Stimulated activated naive CD8-positive, alpha-beta T cell treated with anti-CD3 and anti-CD28 coated beads, Interleukin-15, Interleukin-2, amounts not matched to agents 100 ng/mL and 50 ng/mL, for 24 hours (primary cell): ENCODE results near the gene PLEKHO2.
A peak's percentile ranks its signal among the peaks of the same experiment; 100 is the strongest.

ENCODE experiments used
- H3K27ac Mint-ChIP-seq: one replicate; pipeline ENCODE4 v1.8.0; 2021; ENCODE audit warnings: mild to moderate bottlenecking, mixed read lengths
- H3K27me3 Mint-ChIP-seq: one replicate; pipeline ENCODE4 v1.8.0; 2021; ENCODE audit warnings: mixed read lengths
- H3K36me3 Mint-ChIP-seq: one replicate; pipeline ENCODE4 v1.8.0; 2021; ENCODE audit warnings: low read depth, mixed read lengths
- H3K4me1 Mint-ChIP-seq: one replicate; pipeline ENCODE4 v1.8.0; 2021; ENCODE audit warnings: low read depth, mixed read lengths
- H3K4me3 Mint-ChIP-seq: one replicate; pipeline ENCODE4 v1.8.0; 2021; ENCODE audit warnings: mild to moderate bottlenecking, mixed read lengths
- H3K9me3 Mint-ChIP-seq: one replicate; pipeline ENCODE4 v1.8.0; 2021; ENCODE audit warnings: mixed read lengths

PLEKHO2 gene

GRCh38 chr15:64843991-64844390 is 2.3 kb downstream of the PLEKHO2 start:
- Mint-ChIP-seq H3K27ac (peak overlapping the region; percentile 77), H3K27me3 (no peaks in the 10 kb centered on the region), H3K4me3 (peak overlapping the region; percentile 92), H3K4me1 (peaks cover 69% of the 10 kb centered on the region), H3K9me3 (no peaks in the 10 kb centered on the region), H3K36me3 (peaks cover 8% of the 10 kb centered on the region)

GRCh38 chr15:64844576-64845145 is 2.9 kb downstream of the PLEKHO2 start:
- H3K27me3 Mint-ChIP-seq = no peaks in the 10 kb centered on the region
- H3K27ac Mint-ChIP-seq = peak overlapping the region; percentile 77
- H3K9me3 Mint-ChIP-seq = no peaks in the 10 kb centered on the region
- peaks cover 69% of the 10 kb centered on the region for H3K4me1 Mint-ChIP-seq
- H3K4me3 Mint-ChIP-seq = peak overlapping the region; percentile 92
- peaks cover 8% of the 10 kb centered on the region for H3K36me3 Mint-ChIP-seq

- peak overlapping the region; percentile 92 for H3K4me3 Mint-ChIP-seq
- H3K27me3 Mint-ChIP-seq = no peaks in the 10 kb centered on the region
- no peaks in the 10 kb centered on the region for H3K9me3 Mint-ChIP-seq
- no peak overlapping the region for H3K27ac Mint-ChIP-seq
- peaks cover 69% of the 10 kb centered on the region for H3K4me1 Mint-ChIP-seq
- H3K36me3 Mint-ChIP-seq = peaks cover 9% of the 10 kb centered on the region
Measured at GRCh38 chr15:64845183-64845611, 3.5 kb downstream of the PLEKHO2 start.

GRCh38 chr15:64845831-64846595 is 4.3 kb downstream of the PLEKHO2 start:
- peaks cover 62% of the 10 kb centered on the region for H3K4me1 Mint-ChIP-seq
- no peaks in the 10 kb centered on the region for H3K9me3 Mint-ChIP-seq
- no peaks in the 10 kb centered on the region for H3K27me3 Mint-ChIP-seq
- H3K36me3 Mint-ChIP-seq = peaks cover 15% of the 10 kb centered on the region
- H3K4me3 Mint-ChIP-seq = peak overlapping the region; percentile 32
- H3K27ac Mint-ChIP-seq = peak overlapping the region; percentile 21

- Mint-ChIP-seq H3K4me1 (peaks cover 62% of the 10 kb centered on the region), H3K27me3 (no peaks in the 10 kb centered on the region), H3K9me3 (no peaks in the 10 kb centered on the region), H3K27ac (no peak overlapping the region), H3K4me3 (no peak overlapping the region), H3K36me3 (peaks cover 17% of the 10 kb centered on the region)
Measured at GRCh38 chr15:64847016-64847415, 5.3 kb downstream of the PLEKHO2 start.

GRCh38 chr15:64847448-64847847 is 5.7 kb downstream of the PLEKHO2 start:
- Mint-ChIP-seq H3K9me3 (no peaks in the 10 kb centered on the region), H3K4me3 (no peak overlapping the region), H3K27me3 (no peaks in the 10 kb centered on the region), H3K27ac (no peak overlapping the region), H3K4me1 (peaks cover 59% of the 10 kb centered on the region), H3K36me3 (peaks cover 20% of the 10 kb centered on the region)

GRCh38 chr15:64847876-64848716 is 6.4 kb downstream of the PLEKHO2 start:
- no peak overlapping the region for H3K4me3 Mint-ChIP-seq
- H3K9me3 Mint-ChIP-seq = no peaks in the 10 kb centered on the region
- no peaks in the 10 kb centered on the region for H3K27me3 Mint-ChIP-seq
- H3K27ac Mint-ChIP-seq = peak overlapping the region; percentile 5
- H3K36me3 Mint-ChIP-seq = peaks cover 20% of the 10 kb centered on the region
- peaks cover 52% of the 10 kb centered on the region for H3K4me1 Mint-ChIP-seq

- no peak overlapping the region for H3K4me3 Mint-ChIP-seq
- peaks cover 35% of the 10 kb centered on the region for H3K4me1 Mint-ChIP-seq
- peaks cover 22% of the 10 kb centered on the region for H3K36me3 Mint-ChIP-seq
- no peaks in the 10 kb centered on the region for H3K27me3 Mint-ChIP-seq
- H3K9me3 Mint-ChIP-seq = no peaks in the 10 kb centered on the region
- no peak overlapping the region for H3K27ac Mint-ChIP-seq
Measured at GRCh38 chr15:64850778-64851502, 9.2 kb downstream of the PLEKHO2 start.

- Mint-ChIP-seq H3K27ac (no peak overlapping the region), H3K36me3 (peaks cover 26% of the 10 kb centered on the region), H3K27me3 (no peaks in the 10 kb centered on the region), H3K4me1 (peaks cover 35% of the 10 kb centered on the region), H3K9me3 (no peaks in the 10 kb centered on the region), H3K4me3 (no peak overlapping the region)
Measured at GRCh38 chr15:64851503-64851840, 9.8 kb downstream of the PLEKHO2 start.

GRCh38 chr15:64854041-64854440 is 12.3 kb downstream of the PLEKHO2 start:
- Mint-ChIP-seq H3K36me3 (peaks cover 26% of the 10 kb centered on the region), H3K27me3 (no peaks in the 10 kb centered on the region), H3K4me1 (peaks cover 42% of the 10 kb centered on the region), H3K27ac (no peak overlapping the region), H3K9me3 (no peaks in the 10 kb centered on the region), H3K4me3 (no peak overlapping the region)

- H3K36me3 Mint-ChIP-seq = peaks cover 28% of the 10 kb centered on the region
- no peak overlapping the region for H3K4me3 Mint-ChIP-seq
- H3K27me3 Mint-ChIP-seq = no peaks in the 10 kb centered on the region
- H3K9me3 Mint-ChIP-seq = no peaks in the 10 kb centered on the region
- no peak overlapping the region for H3K27ac Mint-ChIP-seq
- H3K4me1 Mint-ChIP-seq = peaks cover 42% of the 10 kb centered on the region
Measured at GRCh38 chr15:64854526-64854925, 12.8 kb downstream of the PLEKHO2 start.

GRCh38 chr15:64855205-64855975 is 13.7 kb downstream of the PLEKHO2 start:
- Mint-ChIP-seq H3K4me1 (peaks cover 42% of the 10 kb centered on the region), H3K27me3 (no peaks in the 10 kb centered on the region), H3K4me3 (no peak overlapping the region), H3K36me3 (peaks cover 31% of the 10 kb centered on the region), H3K27ac (peak overlapping the region; percentile 45), H3K9me3 (no peaks in the 10 kb centered on the region)

GRCh38 chr15:64856429-64857145 is 14.9 kb downstream of the PLEKHO2 start:
- no peaks in the 10 kb centered on the region for H3K9me3 Mint-ChIP-seq
- H3K4me1 Mint-ChIP-seq = peaks cover 42% of the 10 kb centered on the region
- no peaks in the 10 kb centered on the region for H3K27me3 Mint-ChIP-seq
- peaks cover 28% of the 10 kb centered on the region for H3K36me3 Mint-ChIP-seq
- peak overlapping the region; percentile 39 for H3K27ac Mint-ChIP-seq
- no peak overlapping the region for H3K4me3 Mint-ChIP-seq
